KMS-11 (cell line): Measurements from ENCODE around the gene CCZ1.
"Not testable (repeated sequence)": the region's sequence is repeated elsewhere in the genome, so short reads cannot be mapped to it uniquely, and the experiment has no call there.

ENCODE experiments used
- H2AFZ ChIP-seq: fragments of 200-600 bp; sonication (generic); 2 replicates; pipeline ENCODE4 v1.6.1; 2016; ENCODE audit warnings: antibody characterized with exemption, mixed run types, low read depth
- H3K27ac ChIP-seq: fragments of 200-600 bp; sonication (generic); 2 replicates; pipeline ENCODE4 v1.6.1; 2016; ENCODE audit warnings: mild to moderate bottlenecking, mixed run types
- H3K27me3 ChIP-seq: fragments of 200-600 bp; sonication (generic); 2 replicates; pipeline ENCODE4 v1.6.1; 2017; ENCODE audit warnings: mild to moderate bottlenecking, low read depth, mixed run types, moderate library complexity; ENCODE audit not compliant: insufficient read depth
- H3K36me3 ChIP-seq: fragments of 200-600 bp; sonication (generic); 2 replicates; pipeline ENCODE4 v1.6.1; 2017; ENCODE audit warnings: mild to moderate bottlenecking, mixed run types; ENCODE audit not compliant: insufficient read depth
- H3K4me1 ChIP-seq: fragments of 200-600 bp; sonication (generic); 2 replicates; pipeline ENCODE4 v1.6.1; 2016; ENCODE audit warnings: mild to moderate bottlenecking, low read depth, mixed run types; ENCODE audit not compliant: poor library complexity, severe bottlenecking
- H3K4me2 ChIP-seq: fragments of 200-600 bp; sonication (generic); 2 replicates; pipeline ENCODE4 v1.7.0; 2016; ENCODE audit warnings: mild to moderate bottlenecking, mixed run types
- H3K4me3 ChIP-seq: fragments of 200-600 bp; sonication (generic); IDR thresholded peaks from 2 replicates; pipeline ENCODE4 v1.6.1; 2017; ENCODE audit warnings: low read depth, low read length, mixed read lengths; ENCODE audit not compliant: insufficient read depth
- H3K79me2 ChIP-seq: fragments of 200-600 bp; sonication (generic); 2 replicates; pipeline ENCODE4 v1.6.1; 2016; ENCODE audit warnings: low read depth, mixed run types; ENCODE audit not compliant: insufficient read depth
- H3K9ac ChIP-seq: fragments of 200-600 bp; sonication (generic); 2 replicates; pipeline ENCODE4 v1.6.1; 2016; ENCODE audit warnings: mild to moderate bottlenecking, mixed run types
- H4K20me1 ChIP-seq: fragments of 200-600 bp; sonication (generic); 2 replicates; pipeline ENCODE4 v1.6.1; 2016; ENCODE audit warnings: mild to moderate bottlenecking, mixed run types; ENCODE audit not compliant: insufficient read depth

Gene CCZ1

GRCh38 chr7:5924630-5925029, 26.1 kb downstream of the CCZ1 start:
- H3K9ac ChIP-seq, H3K27ac ChIP-seq, H3K4me1 ChIP-seq, H3K36me3 ChIP-seq, H2AFZ ChIP-seq, H3K4me3 ChIP-seq, H4K20me1 ChIP-seq, H3K79me2 ChIP-seq, H3K4me2 ChIP-seq, H3K27me3 ChIP-seq: not testable (repeated sequence)

- not testable (repeated sequence) for H3K4me3 ChIP-seq, H3K9ac ChIP-seq, H3K27me3 ChIP-seq, H3K36me3 ChIP-seq, H3K4me2 ChIP-seq, H4K20me1 ChIP-seq, H3K27ac ChIP-seq, H3K4me1 ChIP-seq, H2AFZ ChIP-seq, H3K79me2 ChIP-seq
These were observed 27.8 kb downstream of the CCZ1 start for GRCh38 chr7:5926263-5926870.

- H3K27me3 ChIP-seq, H3K79me2 ChIP-seq, H3K36me3 ChIP-seq, H3K9ac ChIP-seq, H2AFZ ChIP-seq, H3K4me1 ChIP-seq, H4K20me1 ChIP-seq, H3K4me3 ChIP-seq, H3K4me2 ChIP-seq, H3K27ac ChIP-seq: not testable (repeated sequence)
These were observed 31.8 kb downstream of the CCZ1 start for GRCh38 chr7:5930290-5930689.

GRCh38 chr7:5931250-5931649, 32.7 kb downstream of the CCZ1 start:
- H3K4me1 ChIP-seq, H3K79me2 ChIP-seq, H3K4me2 ChIP-seq, H3K27me3 ChIP-seq, H3K4me3 ChIP-seq, H3K9ac ChIP-seq, H2AFZ ChIP-seq, H4K20me1 ChIP-seq, H3K27ac ChIP-seq, H3K36me3 ChIP-seq: not testable (repeated sequence)

- not testable (repeated sequence) for H3K36me3 ChIP-seq, H3K4me1 ChIP-seq, H3K27me3 ChIP-seq, H3K79me2 ChIP-seq, H2AFZ ChIP-seq, H3K4me2 ChIP-seq, H4K20me1 ChIP-seq, H3K27ac ChIP-seq, H3K9ac ChIP-seq, H3K4me3 ChIP-seq
These were observed 33.5 kb downstream of the CCZ1 start for GRCh38 chr7:5931905-5932644.

- not testable (repeated sequence) for H4K20me1 ChIP-seq, H3K4me1 ChIP-seq, H3K27me3 ChIP-seq, H3K27ac ChIP-seq, H3K79me2 ChIP-seq, H3K4me3 ChIP-seq, H3K9ac ChIP-seq, H2AFZ ChIP-seq, H3K4me2 ChIP-seq, H3K36me3 ChIP-seq
These were observed 36.5 kb downstream of the CCZ1 start for GRCh38 chr7:5934945-5935450.

GRCh38 chr7:5963205-5963604, 64.7 kb downstream of the CCZ1 start:
- not testable (repeated sequence) for H4K20me1 ChIP-seq, H3K27ac ChIP-seq

GRCh38 chr7:5963810-5964209, 65.3 kb downstream of the CCZ1 start:
- H3K9ac ChIP-seq, H4K20me1 ChIP-seq, H3K4me2 ChIP-seq, H2AFZ ChIP-seq, H3K36me3 ChIP-seq, H3K4me1 ChIP-seq, H3K79me2 ChIP-seq, H3K27me3 ChIP-seq, H3K4me3 ChIP-seq, H3K27ac ChIP-seq: not testable (repeated sequence)

More at GRCh38 chr7:5963205-5963604, 64.7 kb downstream of the CCZ1 start:
- not testable (repeated sequence) for H3K36me3 ChIP-seq, H2AFZ ChIP-seq, H3K27me3 ChIP-seq, H3K79me2 ChIP-seq, H3K4me3 ChIP-seq, H3K9ac ChIP-seq, H3K4me1 ChIP-seq, H3K4me2 ChIP-seq

GRCh38 chr7:5970347-5970911, 71.9 kb downstream of the CCZ1 start, which contains the start of gene RSPH10B:
Gene RSPH10B (minus strand): TSS chr7:5970689. CDS start chr7:5967116, 3,573 bp downstream.
- H3K79me2 ChIP-seq, H3K4me1 ChIP-seq, H3K27ac ChIP-seq, H3K9ac ChIP-seq, H3K36me3 ChIP-seq, H2AFZ ChIP-seq, H3K27me3 ChIP-seq, H3K4me2 ChIP-seq, H4K20me1 ChIP-seq, H3K4me3 ChIP-seq: not testable (repeated sequence)

- not testable (repeated sequence) for H4K20me1 ChIP-seq, H3K9ac ChIP-seq, H3K4me1 ChIP-seq, H2AFZ ChIP-seq, H3K4me2 ChIP-seq, H3K27ac ChIP-seq, H3K79me2 ChIP-seq, H3K27me3 ChIP-seq, H3K4me3 ChIP-seq, H3K36me3 ChIP-seq
These were observed 75.0 kb downstream of the CCZ1 start for GRCh38 chr7:5973580-5973979.
